ENCODE results near the gene SELENOF. TPM values are rescaled to one million over a fixed set of nuclear protein-coding genes. Genes with fewer than 3 reads are reported as not detected.

The SELENOF gene
- total and polyA plus RNA-seq, 3 donors from 2014 or later, result 106 to 218 (median 115) TPM

DNA sequence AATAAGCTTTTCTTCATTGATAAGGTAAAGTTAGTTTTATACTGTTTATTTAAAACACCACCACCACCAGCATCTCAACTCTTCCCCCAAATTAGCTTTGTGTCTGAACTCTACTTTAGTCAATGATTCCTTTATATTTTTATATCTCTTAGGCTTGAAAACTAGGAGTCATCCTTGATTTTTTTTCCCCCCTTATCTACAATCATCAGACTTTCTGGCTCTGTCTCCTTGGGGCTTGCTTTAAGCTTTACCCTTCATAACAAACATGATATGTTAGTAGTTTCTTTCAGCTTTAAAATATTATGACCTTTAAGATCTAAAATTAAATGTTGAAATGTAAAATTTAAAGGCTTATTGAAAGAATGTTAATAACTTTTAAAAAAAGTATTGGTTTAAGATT, 28.8 kb upstream of the SELENOF start:
- no peaks in the 10 kb centered on the region for H3K4me1 ChIP-seq
- H3K27ac ChIP-seq, result no peak overlapping the region
- no peaks in the 10 kb centered on the region for H3K9me3 ChIP-seq
- no peaks in the 10 kb centered on the region for H3K36me3 ChIP-seq (ENCODE audit: low read depth, missing control alignments)
- H3K4me3 ChIP-seq, result no peak overlapping the region
- H3K27me3 ChIP-seq, result no peaks in the 10 kb centered on the region
- intact Hi-C loops (cut with DNase I; ENCODE audit: low total_unique reads), result no loop called here
- no peak for DNase-seq
- no peak for TF ChIP-seq CTCF (IDR thresholded peaks at IDR 0.05)
- no peak for TF ChIP-seq POLR2A (IDR thresholded peaks at IDR 0.05)

DNA sequence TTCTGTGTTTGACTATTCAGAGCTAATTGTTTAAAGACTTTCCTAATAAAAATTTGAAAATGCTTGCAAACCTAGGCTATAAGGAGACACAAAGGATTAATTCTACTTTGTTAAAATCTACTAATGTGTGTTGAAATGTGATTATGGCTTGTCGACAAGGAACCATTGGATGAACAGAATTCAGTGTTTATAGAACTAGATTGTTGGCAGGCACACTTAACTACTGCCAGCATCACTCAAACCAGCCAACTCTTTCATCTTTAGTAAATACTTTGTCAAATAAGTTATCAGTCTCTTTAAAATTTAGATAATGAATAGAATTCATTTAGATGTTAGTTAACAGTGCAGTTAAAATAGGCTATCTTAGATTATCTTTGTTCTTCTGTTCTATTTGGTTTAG, 28.1 kb upstream of the SELENOF start:
- no peak for DNase-seq
- Histone ChIP-seq H3K27me3 (no peaks in the 10 kb centered on the region), H3K36me3 (ENCODE audit: low read depth, missing control alignments) (no peaks in the 10 kb centered on the region), H3K27ac (no peak overlapping the region), H3K9me3 (no peaks in the 10 kb centered on the region), H3K4me3 (no peak overlapping the region), H3K4me1 (no peaks in the 10 kb centered on the region)
- TF ChIP-seq CTCF (IDR thresholded peaks at IDR 0.05) (no peak), POLR2A (IDR thresholded peaks at IDR 0.05) (no peak)
- 52 to 65% methylated on average over 1 of the region's 1 CpG for WGBS, 2 donors
- intact Hi-C loops (cut with DNase I; ENCODE audit: low total_unique reads), result no loop called here

DNA sequence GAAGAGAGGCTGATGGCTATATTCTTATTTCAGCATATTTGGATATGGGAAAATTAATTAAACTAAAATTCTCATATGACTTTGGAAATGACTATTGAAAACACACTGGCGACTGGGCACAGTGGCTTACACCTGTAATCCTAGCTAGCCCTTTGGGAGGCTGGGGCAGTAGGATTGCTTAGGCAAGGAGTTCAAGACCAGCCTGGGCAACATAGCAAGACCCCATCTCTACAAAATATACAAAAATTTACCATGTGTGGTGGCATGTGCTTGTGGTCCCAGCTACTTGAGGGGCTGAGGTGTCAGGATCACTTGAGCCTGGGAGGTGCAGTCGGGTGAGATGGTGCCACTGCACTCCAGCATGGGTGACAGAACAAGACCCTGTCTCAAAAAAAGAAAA, 26.7 kb upstream of the SELENOF start:
- 92 to 94% methylated on average over 2 of the region's 2 CpGs for WGBS, 2 donors
- intact Hi-C loops (cut with DNase I; ENCODE audit: low total_unique reads), result no loop called here
- TF ChIP-seq CTCF (IDR thresholded peaks at IDR 0.05) (no peak), POLR2A (IDR thresholded peaks at IDR 0.05) (no peak)
- H3K36me3 ChIP-seq (ENCODE audit: low read depth, missing control alignments), result no peaks in the 10 kb centered on the region
- no peak overlapping the region for H3K4me3 ChIP-seq
- no peaks in the 10 kb centered on the region for H3K9me3 ChIP-seq
- no peaks in the 10 kb centered on the region for H3K4me1 ChIP-seq
- DNase-seq, result no peak
- no peak overlapping the region for H3K27ac ChIP-seq
- H3K27me3 ChIP-seq, result no peaks in the 10 kb centered on the region

GRCh38 chr1:86939406-86939805, 25.5 kb upstream of the SELENOF start:
- Histone ChIP-seq H3K4me3 (no peak overlapping the region), H3K36me3 (ENCODE audit: low read depth, missing control alignments) (no peaks in the 10 kb centered on the region), H3K9me3 (no peaks in the 10 kb centered on the region), H3K4me1 (no peaks in the 10 kb centered on the region), H3K27me3 (no peaks in the 10 kb centered on the region), H3K27ac (no peak overlapping the region)
- DNase-seq, result no peak
- intact Hi-C loops (cut with DNase I; ENCODE audit: low total_unique reads), result no loop called here
- 87 to 90% methylated on average over 3 of the region's 3 CpGs for WGBS, 2 donors
- TF ChIP-seq CTCF (IDR thresholded peaks at IDR 0.05) (no peak), POLR2A (IDR thresholded peaks at IDR 0.05) (no peak)

DNA sequence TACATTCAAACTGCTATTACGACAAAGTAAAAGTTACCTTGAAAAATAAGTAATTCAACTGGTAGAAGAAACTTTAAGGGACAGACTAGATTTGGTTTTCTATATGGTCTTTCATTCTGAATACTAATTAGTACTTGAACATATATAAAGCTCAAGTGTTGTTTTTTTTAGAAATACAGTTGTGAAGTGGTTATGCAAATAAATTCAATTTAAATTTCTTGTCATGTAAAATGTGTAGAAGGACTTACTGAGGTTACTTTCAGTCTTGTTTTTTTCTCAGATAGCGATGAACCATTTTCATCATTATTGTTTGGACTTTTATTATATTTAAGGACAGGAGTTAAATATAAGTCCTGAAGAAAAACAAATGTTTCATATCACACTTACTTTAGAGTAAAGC, 24.9 kb upstream of the SELENOF start:
- Histone ChIP-seq H3K4me1 (no peaks in the 10 kb centered on the region), H3K36me3 (ENCODE audit: low read depth, missing control alignments) (no peaks in the 10 kb centered on the region), H3K27ac (no peak overlapping the region), H3K9me3 (no peaks in the 10 kb centered on the region), H3K27me3 (no peaks in the 10 kb centered on the region), H3K4me3 (no peak overlapping the region)
- no peak for DNase-seq
- TF ChIP-seq POLR2A (IDR thresholded peaks at IDR 0.05) (no peak), CTCF (IDR thresholded peaks at IDR 0.05) (no peak)
- intact Hi-C loops (cut with DNase I; ENCODE audit: low total_unique reads), result no loop called here
- WGBS, 2 donors, result 93 to 94% methylated on average over 2 of the region's 2 CpGs
